GM06990 (cell line): Measurements from ENCODE around the gene MAGI1.
"Not testable (repeated sequence)": the region's sequence is repeated elsewhere in the genome, so short reads cannot be mapped to it uniquely, and the experiment has no call there.

ENCODE experiments used
- DNase-seq: peaks from one replicate; pipeline ENCODE4 v3.0.0-alpha.2; 2011; ENCODE audit not compliant: insufficient read length; ENCODE audit errors: extremely low read depth
- H3K27me3 ChIP-seq: replicated peaks from 2 replicates; pipeline ENCODE4 v1.6.0; 2011; ENCODE audit warnings: low read length; ENCODE audit not compliant: control insufficient read depth, insufficient read depth
- H3K36me3 ChIP-seq: 2 replicates; pipeline ENCODE4 v1.5.1; 2011; ENCODE audit warnings: low read length; ENCODE audit not compliant: control insufficient read depth, insufficient read depth
- H3K4me3 ChIP-seq: replicated peaks from 2 replicates; pipeline ENCODE4 v1.5.1; 2011; ENCODE audit warnings: low read depth, mild to moderate bottlenecking, control low read depth, low read length
- TF ChIP-seq, protein P1 (sequence below): IDR thresholded peaks from 2 replicates; pipeline ENCODE4 v1.5.1; 2011; ENCODE audit warnings: low read length, control low read depth, mild to moderate bottlenecking, inconsistent platforms; ENCODE audit not compliant: insufficient read depth, poor library complexity, severe bottlenecking

The MAGI1 gene

DNA sequence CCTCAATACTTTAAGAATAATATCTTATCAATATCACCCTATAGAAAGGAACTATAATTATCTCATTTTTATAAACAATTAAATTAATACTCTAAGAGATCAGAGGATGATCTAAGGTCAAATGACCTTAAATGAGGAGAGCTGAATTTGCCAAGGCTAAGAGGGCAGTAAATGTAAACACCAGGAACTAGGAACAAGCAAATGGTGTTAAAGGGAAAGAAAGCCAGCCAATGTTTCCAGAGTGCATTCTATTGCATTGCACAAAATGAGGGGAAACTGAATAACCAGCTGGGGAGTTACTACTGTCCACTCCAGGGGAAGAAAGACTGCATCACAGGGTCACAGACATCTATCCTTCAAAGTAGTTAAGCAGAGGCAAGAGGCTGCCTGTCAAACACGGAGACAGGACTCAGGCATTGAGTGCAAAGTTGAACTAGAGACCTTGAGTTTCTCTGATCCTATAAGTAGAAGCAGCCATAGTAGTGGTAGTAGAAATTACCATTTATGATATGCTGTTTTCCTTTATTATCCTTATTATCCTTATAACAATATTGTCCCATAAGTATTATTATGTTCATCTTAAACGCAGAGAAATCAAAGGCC is 466.4 kb downstream of the MAGI1 start:
- TF ChIP-seq, protein P1, sequence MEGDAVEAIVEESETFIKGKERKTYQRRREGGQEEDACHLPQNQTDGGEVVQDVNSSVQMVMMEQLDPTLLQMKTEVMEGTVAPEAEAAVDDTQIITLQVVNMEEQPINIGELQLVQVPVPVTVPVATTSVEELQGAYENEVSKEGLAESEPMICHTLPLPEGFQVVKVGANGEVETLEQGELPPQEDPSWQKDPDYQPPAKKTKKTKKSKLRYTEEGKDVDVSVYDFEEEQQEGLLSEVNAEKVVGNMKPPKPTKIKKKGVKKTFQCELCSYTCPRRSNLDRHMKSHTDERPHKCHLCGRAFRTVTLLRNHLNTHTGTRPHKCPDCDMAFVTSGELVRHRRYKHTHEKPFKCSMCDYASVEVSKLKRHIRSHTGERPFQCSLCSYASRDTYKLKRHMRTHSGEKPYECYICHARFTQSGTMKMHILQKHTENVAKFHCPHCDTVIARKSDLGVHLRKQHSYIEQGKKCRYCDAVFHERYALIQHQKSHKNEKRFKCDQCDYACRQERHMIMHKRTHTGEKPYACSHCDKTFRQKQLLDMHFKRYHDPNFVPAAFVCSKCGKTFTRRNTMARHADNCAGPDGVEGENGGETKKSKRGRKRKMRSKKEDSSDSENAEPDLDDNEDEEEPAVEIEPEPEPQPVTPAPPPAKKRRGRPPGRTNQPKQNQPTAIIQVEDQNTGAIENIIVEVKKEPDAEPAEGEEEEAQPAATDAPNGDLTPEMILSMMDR, result no peak
- no peaks in the 10 kb centered on the region for H3K36me3 ChIP-seq
- no peaks in the 10 kb centered on the region for H3K27me3 ChIP-seq
- DNase-seq, result no peak
- no peak overlapping the region for H3K4me3 ChIP-seq

DNA sequence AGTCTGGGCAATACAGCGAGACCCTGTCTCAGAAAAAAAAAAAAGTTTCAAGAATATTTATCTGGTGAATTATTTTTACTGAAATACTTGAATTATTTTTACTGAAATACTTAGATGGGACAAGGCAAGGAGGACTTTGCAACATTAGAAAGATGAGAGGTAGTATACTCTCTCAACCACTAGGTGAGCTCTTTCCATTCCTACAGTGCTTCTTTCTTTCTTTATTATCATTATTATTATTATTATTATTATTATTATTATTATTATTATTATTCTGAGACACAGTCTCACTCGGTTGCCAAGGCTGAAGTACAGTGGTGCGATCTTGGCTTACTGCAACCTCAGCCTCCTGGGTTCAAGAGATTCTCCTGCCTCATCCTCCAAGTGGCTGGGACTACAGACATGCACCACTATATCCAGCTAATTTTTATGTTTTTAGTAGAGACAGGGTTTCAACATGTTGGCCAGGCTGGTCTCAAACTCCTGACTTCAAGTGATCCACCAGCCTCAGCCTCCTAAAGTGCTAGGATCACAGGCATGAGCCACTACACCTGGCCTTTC is 468.8 kb downstream of the MAGI1 start:
- H3K4me3 ChIP-seq, result no peak overlapping the region
- no peak for DNase-seq
- H3K36me3 ChIP-seq, result no peaks in the 10 kb centered on the region
- TF ChIP-seq, protein P1, result no peak
- no peaks in the 10 kb centered on the region for H3K27me3 ChIP-seq

DNA sequence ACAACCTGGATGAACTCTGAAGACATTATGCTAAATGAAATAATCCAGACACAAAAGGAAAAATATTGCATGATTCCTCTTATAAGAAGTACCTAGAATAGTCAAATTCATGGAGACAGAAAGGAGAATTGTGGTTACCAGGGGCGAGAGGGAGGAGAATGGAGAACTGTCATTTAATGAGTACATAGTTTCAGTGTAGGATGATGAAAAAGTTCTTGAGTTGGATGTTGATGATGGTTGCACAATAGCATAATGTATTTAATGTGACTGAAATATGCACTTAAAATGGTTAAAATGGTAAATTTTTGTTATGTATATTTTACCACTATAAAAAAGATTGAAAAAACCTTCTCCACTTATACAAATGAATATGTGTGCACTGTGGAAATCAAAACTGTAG is 469.6 kb downstream of the MAGI1 start:
- H3K4me3 ChIP-seq, result no peak overlapping the region
- no peaks in the 10 kb centered on the region for H3K27me3 ChIP-seq
- DNase-seq, result no peak
- H3K36me3 ChIP-seq, result no peaks in the 10 kb centered on the region
- TF ChIP-seq, protein P1, result no peak

DNA sequence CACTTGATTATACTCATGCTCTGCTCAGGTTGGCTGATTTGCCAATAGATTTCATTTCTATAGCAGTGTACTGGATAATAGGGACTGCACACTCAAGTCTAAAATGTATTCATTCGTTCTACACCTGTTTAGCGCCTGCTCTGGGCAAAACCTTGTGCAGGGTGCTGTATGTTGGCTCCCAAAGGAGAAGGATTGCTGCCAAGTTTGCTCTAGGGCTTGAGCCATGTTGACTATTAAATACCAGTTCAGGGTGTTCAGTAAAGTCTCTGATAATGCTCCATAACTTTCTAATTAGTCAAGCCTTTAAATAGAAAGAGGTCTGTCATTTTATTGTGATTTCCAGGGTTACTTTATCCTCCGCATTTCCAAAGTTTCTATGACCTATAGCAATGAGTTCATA is 470.2 kb downstream of the MAGI1 start:
- Histone ChIP-seq H3K27me3 (no peaks in the 10 kb centered on the region), H3K36me3 (no peaks in the 10 kb centered on the region), H3K4me3 (no peak overlapping the region)
- TF ChIP-seq, protein P1, result no peak
- DNase-seq, result no peak

DNA sequence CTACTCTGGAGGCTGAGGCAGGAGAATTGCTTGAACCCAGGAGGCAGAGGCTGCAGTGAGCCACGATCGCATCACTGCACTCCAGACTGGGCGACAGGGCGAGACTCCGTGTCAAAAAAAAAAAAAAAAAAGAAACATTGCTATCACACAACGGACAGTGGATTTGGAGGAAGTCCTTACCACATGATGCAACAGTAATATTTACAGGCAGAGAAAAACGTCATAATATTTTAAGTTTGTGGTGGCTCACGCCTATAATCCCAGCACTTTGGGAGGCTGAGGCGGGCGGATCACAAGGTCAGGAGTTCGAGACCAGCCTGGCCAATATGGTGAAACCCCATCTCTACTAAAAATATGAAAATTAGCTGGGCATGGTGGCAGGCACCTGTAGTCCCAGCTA is 473.0 kb downstream of the MAGI1 start:
- H3K4me3 ChIP-seq, H3K36me3 ChIP-seq, DNase-seq, H3K27me3 ChIP-seq: not testable (repeated sequence)

DNA sequence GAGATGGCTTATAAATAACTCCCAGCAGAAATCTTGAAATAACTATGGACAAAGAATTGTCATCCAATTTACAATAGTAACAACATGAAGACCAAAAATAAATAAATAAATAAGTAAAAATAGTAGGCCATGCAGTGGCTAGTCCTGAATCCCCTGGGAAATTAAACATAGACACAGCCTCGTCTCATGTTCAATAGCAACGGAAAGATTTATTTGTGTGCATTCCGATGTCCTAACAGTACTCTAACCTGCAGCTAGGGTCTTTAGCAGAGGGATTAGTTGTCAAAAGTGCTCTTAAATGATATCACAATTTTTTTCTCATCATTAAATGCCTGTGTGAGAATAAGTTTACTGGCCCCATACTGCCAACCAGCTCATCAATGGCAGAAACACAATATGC is 474.2 kb downstream of the MAGI1 start:
- TF ChIP-seq, protein P1, result no peak
- Histone ChIP-seq H3K4me3 (no peak overlapping the region), H3K36me3 (no peaks in the 10 kb centered on the region), H3K27me3 (no peaks in the 10 kb centered on the region)
- no peak for DNase-seq
